CD4-positive, alpha-beta T cell (primary cell): ENCODE data around the gene MYO15A. TPM values are rescaled to one million over a fixed set of nuclear protein-coding genes. Genes with fewer than 3 reads are reported as not detected.

ENCODE experiments used
- ATAC-seq: fragments of 200-7000 bp; cut with Tn5 transposase; one replicate; pipeline ENCODE4 v1.10.0; 2022; ENCODE audit warnings: mild to moderate bottlenecking; ENCODE audit not compliant: poor library complexity
- CTCF ChIA-PET: fragments of 350-600 bp; sonication (Branson Sonifier 250); formaldehyde crosslinking; loops from one replicate; lab custom pipeline; 2021; ENCODE audit warnings: antibody characterized with exemption, inconsistent platforms; lab: Charles Lee
- POLR2A ChIA-PET: fragments of 350-600 bp; sonication (Branson Sonifier 250); formaldehyde crosslinking; loops from one replicate; lab custom pipeline; 2021; ENCODE audit warnings: antibody characterized with exemption, inconsistent platforms; lab: Charles Lee
- DNase-seq, 14 experiments: peaks; one replicate each; pipeline ENCODE4 v3.0.0-alpha.2; 2013 to 2020; ENCODE audit warnings: mixed read lengths in 2 of 14
- H3K27ac ChIP-seq, 2 donors: one replicate each; pipeline versions ENCODE4 v1.5.1 to v1.7.0; 2013; ENCODE audit warnings: low read length in 2 of 2, low read depth in 1 of 2, mild to moderate bottlenecking in 1 of 2
- H3K27me3 ChIP-seq, 2 experiments: 1 replicate in 1 of 2; 2 replicates in 1 of 2; pipeline versions ENCODE4 v1.6.1 to v1.7.0; 2013; ENCODE audit warnings: low read length in 2 of 2, control low read depth in 1 of 2, mild to moderate bottlenecking in 1 of 2, moderate library complexity in 1 of 2; ENCODE audit not compliant: insufficient read depth in 2 of 2, control insufficient read depth in 1 of 2
- H3K36me3 ChIP-seq: one replicate; pipeline ENCODE4 v1.6.1; 2013; ENCODE audit warnings: low read length, control low read depth; ENCODE audit not compliant: insufficient read depth
- H3K4me1 ChIP-seq: one replicate; pipeline ENCODE4 v1.6.1; 2013; ENCODE audit warnings: low read length, control low read depth; ENCODE audit not compliant: insufficient read depth
- H3K4me3 ChIP-seq: one replicate; pipeline ENCODE4 v1.5.1; 2013; ENCODE audit warnings: mild to moderate bottlenecking, low read length, moderate library complexity
- H3K9me3 ChIP-seq, 2 experiments: 1 replicate in 1 of 2; 2 replicates in 1 of 2; pipeline versions ENCODE4 v1.6.1 to v1.7.0; 2013; ENCODE audit warnings: low read length in 2 of 2, mild to moderate bottlenecking in 2 of 2, control low read depth in 1 of 2, moderate library complexity in 1 of 2; ENCODE audit not compliant: control insufficient read depth in 1 of 2, insufficient read depth in 1 of 2
- H3K27ac Mint-ChIP-seq: one replicate; pipeline ENCODE4 v1.8.0; 2020; ENCODE audit warnings: mixed read lengths
- H3K27me3 Mint-ChIP-seq: one replicate; pipeline ENCODE4 v1.8.0; 2021; ENCODE audit warnings: mixed read lengths
- H3K36me3 Mint-ChIP-seq: one replicate; pipeline ENCODE4 v1.8.0; 2021; ENCODE audit warnings: low read depth, mixed read lengths
- H3K4me1 Mint-ChIP-seq: one replicate; pipeline ENCODE4 v1.8.0; 2021; ENCODE audit warnings: low read depth, mixed read lengths
- H3K4me3 Mint-ChIP-seq: one replicate; pipeline ENCODE4 v1.8.0; 2020; ENCODE audit warnings: mild to moderate bottlenecking, mixed read lengths
- H3K9me3 Mint-ChIP-seq: one replicate; pipeline ENCODE4 v1.8.0; 2020; ENCODE audit warnings: mixed read lengths
- CTCF ChIP-seq: fragments of 200-600 bp; IDR thresholded peaks from one replicate; pipeline ENCODE4 v1.8.0; 2022; ENCODE audit warnings: antibody characterized with exemption, mild to moderate bottlenecking
- intact Hi-C, 2 experiments: fragments of 100-400 bp; cut with DNase I in 1 of 2; cut with micrococcal nuclease in 1 of 2; formaldehyde crosslinking; loops; one replicate each; pipeline versions ENCODE4 v1.15.1 to v1.9.0; 2023 to 2025; cut with DNase I, micrococcal nuclease
- total RNA-seq, 174 experiments: library from RNA in 2 of 174; stranded (reverse) in 2 of 174; gene quantifications; one replicate each; pipeline ENCODE4 v1.2.3 and lab custom pipeline; 2021 to 2026

The MYO15A gene
- total RNA-seq, 2 experiments from 2014 or later = 1.2 to 1.6 TPM

- ATAC-seq = no peak
- no peak overlapping the region for H3K27ac ChIP-seq
- Mint-ChIP-seq H3K9me3 (no peaks in the 10 kb centered on the region), H3K4me1 (no peaks in the 10 kb centered on the region), H3K4me3 (peak overlapping the region; percentile 17), H3K27me3 (no peaks in the 10 kb centered on the region), H3K36me3 (no peaks in the 10 kb centered on the region), H3K27ac (no peak overlapping the region)
- ChIA-PET CTCF (no interaction called here), POLR2A (no interaction called here)
- H3K36me3 ChIP-seq = no peaks in the 10 kb centered on the region
- H3K9me3 ChIP-seq = no peaks in the 10 kb centered on the region
- H3K27me3 ChIP-seq = no peaks in the 10 kb centered on the region
- no peak for TF ChIP-seq CTCF
- H3K4me1 ChIP-seq = no peaks in the 10 kb centered on the region
- peak in 2 of 14 experiments; percentile 55 to 57 for DNase-seq
- H3K4me3 ChIP-seq = no peak overlapping the region
- intact Hi-C loops = no loop called here
Observed at GRCh38 chr17:18176176-18176575, 67.6 kb downstream of the MYO15A start.

GRCh38 chr17:18177133-18177532, 68.6 kb downstream of the MYO15A start:
- no peaks in the 10 kb centered on the region for H3K9me3 Mint-ChIP-seq
- intact Hi-C loops = no loop called here
- no peak overlapping the region for H3K27ac Mint-ChIP-seq
- DNase-seq (no peak), ATAC-seq (no peak)
- no peak overlapping the region for H3K4me3 Mint-ChIP-seq
- no peak for TF ChIP-seq CTCF
- Histone ChIP-seq H3K4me1 (peaks cover 7% of the 10 kb centered on the region), H3K27me3 (no peaks in the 10 kb centered on the region), H3K4me3 (no peak overlapping the region), H3K27ac (no peak overlapping the region), H3K9me3 (no peaks in the 10 kb centered on the region), H3K36me3 (no peaks in the 10 kb centered on the region)
- H3K27me3 Mint-ChIP-seq = no peaks in the 10 kb centered on the region
- POLR2A ChIA-PET = no interaction called here
- CTCF ChIA-PET = no interaction called here
- H3K4me1 Mint-ChIP-seq = peaks cover 4% of the 10 kb centered on the region
- no peaks in the 10 kb centered on the region for H3K36me3 Mint-ChIP-seq

DNA sequence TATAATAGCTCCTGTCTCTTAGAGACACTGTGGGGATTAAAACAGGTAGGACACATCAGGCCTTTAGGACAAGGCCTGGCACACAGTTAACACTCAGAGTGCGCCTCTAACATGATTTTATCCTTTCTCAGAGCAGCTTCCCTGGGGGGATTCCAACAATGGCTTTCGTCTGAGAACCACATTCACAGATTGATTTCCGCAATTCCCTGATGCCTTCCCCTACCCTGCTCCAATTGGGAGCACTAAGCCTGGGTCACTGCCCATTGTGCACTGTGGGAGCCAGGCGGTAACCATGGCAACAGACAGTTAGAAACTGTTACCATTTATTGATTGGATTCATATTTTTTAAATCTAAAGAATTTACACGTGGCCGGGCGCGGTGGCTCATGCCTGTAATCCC, 69.2 kb downstream of the MYO15A start:
- DNase-seq (no peak), ATAC-seq (no peak)
- no peaks in the 10 kb centered on the region for H3K36me3 Mint-ChIP-seq
- Histone ChIP-seq H3K36me3 (no peaks in the 10 kb centered on the region), H3K27me3 (no peaks in the 10 kb centered on the region), H3K9me3 (no peaks in the 10 kb centered on the region), H3K4me3 (no peak overlapping the region), H3K27ac (no peak overlapping the region), H3K4me1 (peaks cover 13% of the 10 kb centered on the region)
- no peak overlapping the region for H3K4me3 Mint-ChIP-seq
- H3K27ac Mint-ChIP-seq = no peak overlapping the region
- H3K27me3 Mint-ChIP-seq = no peaks in the 10 kb centered on the region
- no peaks in the 10 kb centered on the region for H3K9me3 Mint-ChIP-seq
- no peak for TF ChIP-seq CTCF
- POLR2A ChIA-PET = no interaction called here
- peaks cover 10% of the 10 kb centered on the region for H3K4me1 Mint-ChIP-seq
- CTCF ChIA-PET = no interaction called here
- intact Hi-C loops = no loop called here
